HG02623 (cell line): ENCODE data around the gene GAS2.
"Not testable (repeated sequence)": the region's sequence is repeated elsewhere in the genome, so short reads cannot be mapped to it uniquely, and the experiment has no call there.

Source experiments
- ATAC-seq: cut with Tn5 transposase; IDR thresholded peaks from one replicate; pipeline ENCODE4 v1.9.1; 2021; ENCODE audit warnings: moderate library complexity; ENCODE audit not compliant: unreplicated experiment

GAS2 gene

DNA sequence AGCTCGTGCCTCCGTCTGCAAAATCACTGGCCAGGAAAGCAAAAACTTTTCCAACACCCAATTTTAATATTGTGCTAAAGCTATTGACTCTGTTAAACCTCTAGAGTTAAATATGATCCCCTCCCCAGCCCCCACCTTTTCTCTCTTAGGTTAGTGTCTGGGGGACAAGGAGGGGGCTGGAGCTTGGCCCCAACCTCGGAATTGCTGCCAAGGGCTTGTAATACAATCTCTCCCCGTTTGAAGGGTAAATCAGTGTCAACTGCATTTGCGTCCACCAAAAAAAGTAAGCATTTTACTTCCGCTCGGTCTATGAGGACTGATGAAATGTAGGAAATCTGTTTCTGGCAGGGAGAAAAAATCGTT, at the start of gene GAS2:
Gene GAS2, plus strand, starts transcription at position 287 of the 363 bp plus-strand sequence. CDS start 8,259 bp downstream, outside the sequence.
- ATAC-seq: peak; percentile 7

DNA sequence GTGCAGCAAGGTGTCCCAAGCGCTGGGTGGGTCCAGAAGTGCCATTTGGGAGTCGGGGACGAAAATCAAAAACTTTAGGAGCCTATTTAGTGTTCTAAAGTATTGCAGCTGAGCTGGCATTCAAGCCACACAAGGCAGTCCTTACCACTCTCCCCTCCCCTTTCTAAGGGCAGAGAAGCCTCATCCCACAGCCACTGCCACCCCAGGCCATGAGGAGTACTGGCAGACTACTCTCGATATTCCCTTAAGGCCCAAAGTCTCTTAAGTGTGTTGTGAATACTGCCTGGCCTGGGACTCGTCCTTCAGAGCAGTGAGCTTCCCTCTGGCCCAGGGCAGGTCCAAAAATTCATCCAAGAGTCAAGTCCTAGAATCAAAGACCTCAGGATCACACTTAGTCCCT, 48.5 kb upstream of the GAS2 start:
- no peak for ATAC-seq

DNA sequence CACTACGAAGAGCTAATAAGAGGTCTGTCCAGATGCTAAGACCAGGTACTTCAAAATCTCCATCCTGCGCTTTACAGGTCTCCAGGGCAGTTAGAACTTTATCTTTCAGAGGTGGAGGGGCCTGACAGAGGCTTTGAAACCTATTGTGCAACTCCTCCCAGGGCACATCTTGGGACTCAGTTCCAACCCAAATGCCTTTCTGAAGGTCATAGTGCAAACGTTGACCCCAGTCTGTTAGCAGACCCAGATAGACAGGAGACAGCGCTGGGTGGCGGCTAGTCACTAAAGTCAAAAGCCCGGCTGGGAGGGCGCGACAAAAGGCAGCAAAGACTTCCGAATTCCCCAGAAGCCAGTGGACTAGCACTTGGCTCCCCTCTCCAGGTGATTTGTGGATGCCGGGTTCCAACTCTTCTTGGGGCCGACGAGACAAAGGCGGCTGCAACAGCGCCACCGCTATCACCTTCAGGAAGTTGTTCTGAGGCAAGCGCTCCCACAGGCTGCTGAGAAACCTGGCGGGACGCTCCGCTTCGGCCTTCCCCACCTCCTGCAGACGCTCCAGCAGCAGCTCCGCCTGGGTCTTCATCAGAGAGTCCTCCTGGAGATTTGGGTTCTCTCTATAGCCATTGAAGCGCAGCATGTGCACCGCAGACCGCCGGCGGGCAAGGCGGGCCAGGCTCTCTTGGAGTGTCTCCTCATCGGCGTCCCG, 41.5 kb upstream of the GAS2 start:
- ATAC-seq: peak; percentile 46

- peak; percentile 95 for ATAC-seq
Observed at GRCh38 chr11:22625448-22626287, 40.7 kb upstream of the GAS2 start, which contains the start of gene FANCF. FANCF (minus strand) TSS chr11:22625823; CDS start chr11:22625810, 13 bp downstream.

- no peak for ATAC-seq
Observed at GRCh38 chr11:22626573-22627239, 39.7 kb upstream of the GAS2 start.

DNA sequence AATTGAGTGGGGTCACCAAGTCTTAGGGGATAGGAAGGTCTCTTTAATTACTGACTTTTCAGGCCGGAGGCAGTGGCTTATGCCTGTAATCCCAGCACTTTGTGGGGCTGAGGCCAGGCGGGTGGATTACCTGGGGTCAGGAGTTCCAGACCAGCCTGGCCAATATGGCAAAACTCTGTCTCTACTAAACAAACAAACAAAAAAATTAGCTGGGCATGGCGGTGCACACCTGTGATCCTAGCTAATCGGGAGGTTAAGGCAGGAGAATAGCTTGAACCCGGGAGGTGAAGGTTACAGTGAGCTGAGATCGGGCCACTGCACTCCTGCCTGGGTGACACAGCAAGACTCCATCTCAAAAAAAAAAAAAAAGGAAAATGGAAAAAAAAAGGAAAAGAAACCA, 39.0 kb upstream of the GAS2 start:
- no peak for ATAC-seq

GRCh38 chr11:22633354-22633902, 33.0 kb upstream of the GAS2 start:
- no peak for ATAC-seq

DNA sequence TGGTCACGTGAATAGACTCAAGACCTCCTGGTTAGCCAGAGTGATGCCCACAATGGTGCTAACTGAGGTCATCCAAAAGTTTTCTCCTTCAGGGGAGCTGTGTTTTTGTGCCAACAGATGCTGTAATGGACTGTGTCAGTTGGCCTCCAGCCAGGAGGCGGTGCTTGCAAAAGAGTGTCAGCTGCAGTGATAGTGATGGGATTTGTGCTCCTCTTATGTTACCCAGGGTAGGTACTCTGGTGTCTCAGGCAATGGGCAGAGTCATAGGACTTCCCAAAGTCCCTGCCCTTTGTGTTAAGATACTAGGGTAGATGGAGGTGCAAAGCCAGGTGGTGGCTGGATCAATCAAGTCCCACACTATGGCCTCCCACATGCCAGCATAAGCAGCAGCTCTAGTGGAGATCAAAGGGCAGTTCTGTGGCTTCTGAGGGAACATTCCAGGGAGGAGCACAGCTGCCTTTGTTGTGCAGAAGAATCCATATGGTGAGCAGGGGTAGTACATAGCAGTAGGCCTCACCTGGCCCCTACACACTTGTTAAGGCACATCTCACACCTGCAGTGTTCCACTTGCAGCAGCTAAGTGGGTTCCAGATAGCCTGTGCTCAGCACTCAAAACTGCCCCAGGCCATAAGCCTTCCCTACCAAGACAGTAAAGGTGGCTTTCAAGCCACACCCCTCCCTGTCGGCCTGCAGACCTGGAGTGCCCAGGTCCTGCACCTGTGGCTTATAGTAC, 31.3 kb upstream of the GAS2 start:
- no peak for ATAC-seq

DNA sequence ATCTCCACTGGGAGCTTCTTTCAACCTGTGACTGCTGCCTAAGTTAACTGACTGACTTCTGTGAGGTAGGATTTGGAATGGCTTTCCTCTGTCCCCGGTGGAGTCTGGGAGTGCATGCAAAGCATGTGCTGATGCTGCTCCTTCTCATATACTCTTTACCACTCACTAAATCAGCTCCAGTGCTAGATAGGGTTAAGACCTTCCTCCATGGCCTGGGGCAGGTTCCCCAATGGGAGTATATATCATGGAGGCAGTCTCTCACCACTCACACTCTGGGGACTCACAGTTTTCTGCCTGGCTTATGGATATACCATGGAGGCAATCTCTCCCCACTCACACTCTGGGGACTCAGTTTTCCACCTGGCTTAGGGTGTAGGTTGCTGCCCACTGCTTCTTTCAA, 30.7 kb upstream of the GAS2 start:
- no peak for ATAC-seq

- ATAC-seq: no peak
Observed at GRCh38 chr11:22640862-22641261, 25.5 kb upstream of the GAS2 start.

DNA sequence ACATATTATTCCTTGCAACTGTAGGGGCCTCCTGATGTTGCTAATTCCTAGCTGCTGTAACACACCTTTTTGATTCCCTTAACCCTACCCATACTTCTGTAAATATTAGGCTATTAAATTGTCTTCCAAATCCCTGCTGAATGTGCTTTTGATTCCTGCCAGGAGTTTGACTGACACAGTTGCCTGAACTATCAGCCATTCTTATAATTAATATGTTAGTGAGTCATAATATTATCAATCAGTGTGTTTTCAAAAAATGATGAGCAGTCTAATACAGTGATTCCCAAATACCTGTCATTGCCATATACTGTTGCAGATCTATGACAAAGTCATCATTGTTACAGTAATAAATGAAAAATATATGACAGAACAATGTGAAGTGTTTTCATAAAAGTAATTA, 24.9 kb upstream of the GAS2 start:
- no peak for ATAC-seq

- ATAC-seq: not testable (repeated sequence)
Observed at GRCh38 chr11:22652346-22652745, 14.1 kb upstream of the GAS2 start.

DNA sequence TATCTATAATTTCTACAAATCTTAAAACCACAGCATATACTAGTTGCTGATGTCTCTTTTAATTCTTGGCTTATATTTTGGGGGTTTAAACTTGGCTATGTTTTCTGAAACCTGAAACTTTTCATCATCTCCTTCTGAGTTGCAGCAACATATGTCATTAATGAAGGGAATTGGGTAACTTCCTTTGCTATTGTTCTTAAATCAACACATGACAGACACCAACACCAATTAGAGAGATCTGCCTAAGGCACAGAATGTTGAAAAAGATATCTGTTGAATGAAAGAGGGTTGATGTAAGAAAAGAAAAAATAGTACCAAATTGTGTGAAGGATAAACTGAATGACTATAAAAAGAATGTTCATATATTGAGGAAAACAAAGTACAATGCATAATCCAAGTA, 10.3 kb upstream of the GAS2 start:
- ATAC-seq: no peak

DNA sequence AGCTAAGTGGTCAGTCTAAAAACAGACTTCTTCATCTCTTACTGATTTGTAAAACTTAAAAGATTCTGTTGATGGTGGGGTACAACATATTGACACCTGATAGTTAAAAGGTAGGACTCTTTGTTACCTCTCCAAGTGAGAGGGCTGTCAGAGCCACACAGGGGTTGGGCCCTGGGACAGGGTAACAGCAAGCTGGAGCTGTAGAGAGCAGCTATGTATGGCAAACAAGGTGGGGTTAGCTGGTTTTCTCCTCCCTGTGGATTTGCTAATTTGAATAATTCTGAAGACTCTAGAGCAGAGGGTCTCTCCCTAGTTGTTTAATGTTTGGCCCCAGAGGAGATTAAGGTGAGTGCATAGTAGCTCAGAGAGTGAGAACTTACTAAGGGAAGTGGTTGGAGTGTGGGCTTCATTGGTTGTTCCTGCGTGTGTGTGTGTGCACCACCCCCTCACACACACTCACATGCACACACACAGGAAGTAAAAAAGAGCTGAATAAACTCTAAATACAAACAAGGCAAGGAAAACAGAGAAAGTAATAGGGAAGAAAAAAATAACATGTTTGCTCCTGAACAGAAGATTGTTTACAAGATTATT, 9.2 kb upstream of the GAS2 start:
- ATAC-seq: peak; percentile 96

GRCh38 chr11:22659783-22660182, 6.6 kb upstream of the GAS2 start:
- no peak for ATAC-seq

DNA sequence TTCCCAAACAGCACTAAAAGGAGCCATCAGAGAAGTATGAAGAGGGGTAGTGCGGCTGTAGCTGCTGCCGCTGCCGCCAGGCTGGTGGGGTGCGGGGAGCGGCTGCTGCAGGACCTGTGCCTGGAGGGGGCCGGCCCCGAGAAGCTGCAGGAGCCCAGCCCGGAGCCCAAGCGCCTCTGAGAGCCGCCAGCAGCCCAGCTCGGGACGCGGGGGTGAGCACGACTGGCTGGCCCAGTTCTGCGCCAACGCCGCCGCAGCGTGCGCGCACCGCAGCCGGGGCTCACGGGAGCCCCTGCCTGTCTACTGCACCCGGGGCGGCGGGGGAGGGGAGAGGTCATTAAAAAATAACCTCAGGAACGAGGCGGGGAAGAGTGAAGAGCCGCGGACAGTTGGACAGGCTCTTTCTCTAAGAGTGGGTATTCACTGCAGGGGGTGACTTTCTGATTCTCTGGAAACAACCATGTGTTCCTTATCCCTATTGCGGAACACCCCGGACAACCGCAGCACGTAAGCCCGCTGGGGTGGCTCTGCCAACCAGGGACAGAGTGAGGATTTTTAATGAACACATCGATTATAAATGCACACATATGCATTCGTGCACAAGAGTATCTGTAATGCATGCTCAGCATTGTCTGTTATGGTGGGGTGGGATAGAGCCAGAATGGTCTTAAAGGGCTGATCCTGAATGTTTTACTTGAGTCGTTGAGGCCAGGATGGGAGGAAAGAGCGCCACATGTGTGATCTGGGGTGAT, 453 bp downstream of the GAS2 start:
- ATAC-seq: peak; percentile 36

GRCh38 chr11:22668005-22668796, 1.8 kb downstream of the GAS2 start:
- peak; percentile 36 for ATAC-seq

DNA sequence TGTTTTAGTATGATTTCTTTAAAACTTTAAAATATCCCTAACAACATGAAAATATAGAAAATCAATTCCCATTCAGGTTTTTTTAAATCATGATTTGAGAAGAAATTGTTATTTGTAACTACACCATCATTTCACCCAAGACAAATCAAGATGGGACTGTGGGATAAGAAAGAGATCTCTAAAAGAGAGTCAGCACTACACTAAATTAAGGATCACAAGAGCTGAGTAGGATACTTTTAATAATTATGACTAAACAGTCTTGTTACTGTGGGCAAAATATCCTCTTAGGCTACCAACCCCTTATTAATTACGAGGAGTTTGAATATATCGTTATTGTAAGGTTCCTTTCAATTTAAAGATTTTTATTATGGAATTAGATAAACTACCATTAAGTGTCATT, 3.0 kb downstream of the GAS2 start:
- ATAC-seq: no peak

GRCh38 chr11:22670830-22671229, 4.4 kb downstream of the GAS2 start:
- peak; percentile 30 for ATAC-seq
